K562 (cell line): ENCODE data around the gene SLC22A6. TPM values are rescaled to one million over a fixed set of nuclear protein-coding genes. Genes with fewer than 3 reads are reported as not detected.
A peak's percentile ranks its signal among the peaks of the same experiment; 100 is the strongest.

Experiments used
- ATAC-seq: fragments of 200-7000 bp; cut with Tn5 transposase; 3 replicates; pipeline ENCODE4 v1.9.1; 2020; ENCODE audit warnings: moderate library complexity
- BruUV-seq: library from RNA; stranded (reverse); fragments of 400-500 nt; replicated peaks from 2 replicates; lab custom pipeline; 2021; lab: Mats Ljungman, UMichigan
- CTCF ChIA-PET: fragments of 300-600 bp; formaldehyde crosslinking; extraction: SDS; loops from one replicate; lab custom pipeline; 2021; ENCODE audit warnings: low intra/inter-chr PET ratio; lab: Yijun Ruan, JAX
- POLR2A ChIA-PET: fragments of 300-600, 350-650 bp; sonication (Branson Sonifier 250); formaldehyde crosslinking; extraction: SDS; loops from one replicate; lab custom pipeline; 2021; ENCODE audit warnings: antibody characterized with exemption, inconsistent platforms; lab: Yijun Ruan, JAX
- DNase-seq, 4 experiments: peaks; one replicate each; pipeline versions ENCODE4 v3.0.0 to v3.0.0-alpha.2; 2011 to 2018; ENCODE audit warnings: low spot score in 3 of 4, mixed read lengths in 3 of 4; ENCODE audit errors: extremely low read depth in 1 of 4
- FAIRE-seq: peaks from 2 replicates; lab custom pipeline; 2011; peaks lifted over from hg19 to GRCh38; lab: Jason Lieb, UNC
- H2AFZ ChIP-seq: 2 replicates; pipeline ENCODE4 v1.6.0; 2011; ENCODE audit warnings: low read depth, low read length, control low read depth, inconsistent platforms
- H3K27ac ChIP-seq: fragments of 200-600 bp; 3 replicates; pipeline ENCODE4 v1.8.0; 2011; ENCODE audit warnings: low read depth, mild to moderate bottlenecking, control low read depth, inconsistent platforms, low read length, moderate library complexity, mixed read lengths; ENCODE audit errors: extremely low read depth
- H3K27me3 ChIP-seq, 2 experiments: fragments of 300-600 bp in 1 of 2; 2 replicates in 1 of 2; 3 replicates in 1 of 2; pipeline versions ENCODE4 v1.6.0 to v1.8.0; 2011; ENCODE audit warnings: inconsistent platforms in 2 of 2, low read length in 2 of 2, mild to moderate bottlenecking in 1 of 2, mixed read lengths in 1 of 2, moderate library complexity in 1 of 2; ENCODE audit not compliant: control insufficient read depth in 2 of 2, insufficient read depth in 2 of 2
- H3K36me3 ChIP-seq: fragments of 300-600 bp; 3 replicates; pipeline ENCODE4 v1.8.0; 2011; ENCODE audit warnings: mild to moderate bottlenecking, low read length, inconsistent platforms; ENCODE audit not compliant: control insufficient read depth, insufficient read depth
- H3K4me1 ChIP-seq, 2 experiments: fragments of 200-600 bp in 1 of 2; replicated peaks in 1 of 2; 2 replicates in 1 of 2; 3 replicates in 1 of 2; pipeline versions ENCODE4 v1.5.1 to v1.8.0; 2011; ENCODE audit warnings: inconsistent platforms in 2 of 2, low read length in 2 of 2, mild to moderate bottlenecking in 1 of 2, mixed read lengths in 1 of 2, moderate library complexity in 1 of 2; ENCODE audit not compliant: control insufficient read depth in 2 of 2, insufficient read depth in 2 of 2
- H3K4me2 ChIP-seq: 2 replicates; pipeline ENCODE4 v1.6.1; 2011; ENCODE audit warnings: low read length, control low read depth, inconsistent platforms, mixed read lengths; ENCODE audit not compliant: insufficient read depth
- H3K4me3 ChIP-seq: fragments of 200-600 bp; sonication (generic), shearing (Covaris generic); 2 replicates; pipeline ENCODE4 v1.5.1; 2016; ENCODE audit warnings: control low read depth, inconsistent platforms
- H3K79me2 ChIP-seq: fragments of 200-600 bp; 3 replicates; pipeline ENCODE4 v1.8.0; 2011; ENCODE audit warnings: low read length, inconsistent platforms; ENCODE audit not compliant: control insufficient read depth, insufficient read depth
- H3K9ac ChIP-seq, 2 experiments: 2 replicates each; pipeline versions ENCODE4 v1.6.0 to v1.6.1; 2011; ENCODE audit warnings: low read depth in 2 of 2, low read length in 2 of 2, control low read depth in 1 of 2, inconsistent platforms in 1 of 2, mild to moderate bottlenecking in 1 of 2, mixed read lengths in 1 of 2; ENCODE audit not compliant: insufficient read depth in 1 of 2
- H3K9me1 ChIP-seq: one replicate; pipeline ENCODE4 v1.6.0; 2011; ENCODE audit warnings: inconsistent platforms, mild to moderate bottlenecking, low read length, moderate library complexity; ENCODE audit not compliant: control insufficient read depth, insufficient read depth
- H3K9me3 ChIP-seq: replicated peaks from 2 replicates; pipeline ENCODE4 v1.5.1; 2011; ENCODE audit warnings: low read depth, low read length, inconsistent platforms; ENCODE audit not compliant: control insufficient read depth, insufficient read depth
- H4K20me1 ChIP-seq: replicated peaks from 2 replicates; pipeline ENCODE4 v1.6.1; 2011; ENCODE audit warnings: low read length, inconsistent platforms, mixed read lengths; ENCODE audit not compliant: control insufficient read depth, insufficient read depth
- DMBX1 ChIP-seq: fragments of 250-450 bp; sonication (Bioruptor Pico); IDR thresholded peaks from 2 replicates; pipeline ENCODE4 v1.8.0; 2022; ENCODE audit warnings: inconsistent platforms, mild to moderate bottlenecking, moderate library complexity, borderline replicate concordance
- HDAC6 ChIP-seq: IDR thresholded peaks from 2 replicates; pipeline ENCODE4 v1.6.1; 2012; ENCODE audit warnings: low read depth, mild to moderate bottlenecking, control low read depth, inconsistent platforms, low read length, moderate library complexity
- MYBL2 ChIP-seq, 2 experiments: fragments of 450-650 bp in 1 of 2; sonication (generic) in 1 of 2; formaldehyde crosslinking in 1 of 2; IDR thresholded peaks; 2 replicates each; pipeline versions ENCODE4 v1.6.1 to v1.8.1; 2017 to 2022; ENCODE audit warnings: borderline replicate concordance in 1 of 2, inconsistent platforms in 1 of 2, low read depth in 1 of 2, mild to moderate bottlenecking in 1 of 2, missing genetic modification reagents in 1 of 2, moderate library complexity in 1 of 2
- NCOA2 ChIP-seq, 2 experiments: fragments of 450-650 bp; IDR thresholded peaks; 2 replicates each; pipeline ENCODE4 v1.6.1; 2018; ENCODE audit warnings: mild to moderate bottlenecking in 2 of 2, moderate library complexity in 1 of 2; ENCODE audit not compliant: partially characterized antibody in 2 of 2
- NFYB ChIP-seq: IDR thresholded peaks from 2 replicates; pipeline ENCODE4 v1.6.1; 2011; ENCODE audit warnings: mild to moderate bottlenecking, moderate library complexity; ENCODE audit not compliant: insufficient read length; ENCODE audit errors: extremely low read depth
- PML ChIP-seq: IDR thresholded peaks from 2 replicates; pipeline ENCODE4 v1.6.1; 2012; ENCODE audit warnings: low read length, inconsistent platforms
- PTBP1 ChIP-seq: fragments of 200-400 bp; formaldehyde crosslinking; IDR thresholded peaks from 2 replicates; pipeline ENCODE4 v1.6.1; 2017; ENCODE audit warnings: low read depth, low read length
- RAD51 ChIP-seq: fragments of 450-650 bp; IDR thresholded peaks from 2 replicates; pipeline ENCODE4 v1.7.1; 2016; ENCODE audit warnings: low read depth, mild to moderate bottlenecking, borderline replicate concordance
- STAT5B ChIP-seq: fragments of 250-450 bp; sonication (Bioruptor Pico); IDR thresholded peaks from 2 replicates; pipeline ENCODE4 v1.8.0; 2021; ENCODE audit warnings: mild to moderate bottlenecking, inconsistent platforms
- USF1 ChIP-seq: sonication (generic); formaldehyde crosslinking; IDR thresholded peaks from 2 replicates; pipeline ENCODE4 v1.9.0; 2022; ENCODE audit warnings: mild to moderate bottlenecking, missing genetic modification reagents
- ZNF384 ChIP-seq: IDR thresholded peaks from 2 replicates; pipeline ENCODE4 v1.6.1; 2012; ENCODE audit warnings: low read depth, low read length, improper control_type of control experiment
- ZNF655 ChIP-seq: fragments of 250-450 bp; sonication (Bioruptor Pico); IDR thresholded peaks from 2 replicates; pipeline ENCODE4 v1.5.0; 2021
- ZNF766 ChIP-seq: fragments of 200-800 bp; sonication (Bioruptor generic); conservative IDR thresholded peaks from 2 replicates; pipeline ENCODE4 v1.6.1; 2016; ENCODE audit warnings: missing genetic modification characterization, missing compliant biosample characterization
- WGBS: fragments of 100-300 bp; shearing (Covaris generic); methylation state at CpG from one replicate; pipeline ENCODE4 v1.1.6; 2016; ENCODE audit warnings: low coverage, mixed read lengths; ENCODE audit not compliant: insufficient coverage; ENCODE audit errors: missing lambda C conversion rate; 5-methylcytosine and 5-hydroxymethylcytosine counted together
- in situ Hi-C: fragments of 300-500 bp; cut with MboI; formaldehyde crosslinking; loops from 4 replicates; pipeline ENCODE4 v1.15.0; 2018; ENCODE audit warnings: inconsistent platforms, mixed read lengths
- intact Hi-C: fragments of 100-400 bp; cut with micrococcal nuclease; formaldehyde crosslinking; loops from 2 replicates; pipeline ENCODE4 v1.14.2; 2022
- polyA plus RNA-seq, 8 experiments: library from polyadenylated mRNA; depleted of rRNA in 4 of 8; stranded (reverse) in 5 of 8; unstranded in 3 of 8; fragments of >200 nt; fragmentation: Nextera tagmentation in 2 of 8; fragmentation: Illumina TruSeq in 1 of 8; extraction: Ambion mirVana in 2 of 8; extraction: Trizol in 1 of 8; gene quantifications; 2 replicates each; pipeline versions ENCODE4 v1.2.1 to v1.2.3, GENCODE V29; 2011 to 2014; ENCODE audit warnings: inconsistent platforms in 1 of 8, missing spikeins in 1 of 8
- total RNA-seq, 7 experiments: library from RNA; depleted of rRNA in 6 of 7; stranded (reverse); fragments of >200 nt in 6 of 7; fragmentation: Illumina TruSeq in 2 of 7; extraction: Trizol in 2 of 7; gene quantifications; 2 replicates each; pipeline versions ENCODE4 v1.2.1 to v1.2.3, GENCODE V29; 2011 to 2021; ENCODE audit warnings: low replicate concordance in 1 of 7
- TF ChIP-seq, protein P1 (sequence below): sonication (generic); formaldehyde crosslinking; IDR thresholded peaks from 2 replicates; pipeline ENCODE4 v1.5.0; 2020; ENCODE audit warnings: missing genetic modification reagents
- TF ChIP-seq, protein P2 (sequence below): fragments of 450-650 bp; IDR thresholded peaks from 2 replicates; pipeline ENCODE4 v1.6.1; 2016

SLC22A6 gene
- total and polyA plus RNA-seq, 9 of the 15 experiments (the other 6 are each of a cell fraction or from before 2014, with no cell fraction given) = not detected

DNA sequence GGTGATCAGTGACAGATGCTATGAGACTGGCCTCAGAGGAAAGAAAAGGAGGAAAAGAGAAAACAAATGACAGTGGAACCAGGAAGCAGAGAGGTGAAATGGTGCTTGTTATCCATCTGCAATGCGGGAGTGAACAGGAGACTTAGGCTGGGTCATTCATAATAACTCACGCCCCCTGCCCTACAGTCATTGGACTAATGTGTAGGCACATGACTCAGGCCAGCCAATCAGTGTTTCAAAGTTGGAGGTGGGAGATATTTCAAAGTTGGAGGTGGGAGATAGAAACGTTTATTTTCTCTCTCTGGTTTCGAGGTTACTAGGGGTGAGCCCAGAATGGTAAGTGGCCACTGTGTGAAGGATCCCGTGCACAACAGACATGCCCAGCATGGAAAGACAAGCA is 30.3 kb downstream of the SLC22A6 start:
- no TSS peak for BruUV-seq
- Histone ChIP-seq H3K27ac (no peak overlapping the region), H3K9ac (no peak overlapping the region), H3K79me2 (no peaks in the 10 kb centered on the region), H3K36me3 (no peaks in the 10 kb centered on the region), H3K9me1 (no peaks in the 10 kb centered on the region), H3K4me2 (no peak overlapping the region), H3K4me1 (no peaks in the 10 kb centered on the region; a peak in 1 of 5 replicates), H2AFZ (peak overlapping the region; percentile 42; the same call in 1 of the 2 replicates), H3K9me3 (no peaks in the 10 kb centered on the region), H3K27me3 (peaks cover 10% of the 10 kb centered on the region in 2 experiments; a peak in 4 of 5 replicates), H4K20me1 (no peaks in the 10 kb centered on the region), H3K4me3 (no peak overlapping the region)
- CTCF ChIA-PET = no interaction called here
- in situ Hi-C loops (no loop called here), intact Hi-C loops (no loop called here)
- WGBS = 1% methylated on average over 5 of the region's 5 CpGs
- peak; percentile 21 to 45 (median 33) for DNase-seq
- POLR2A ChIA-PET = interaction anchor here (0.6 kb wide), 1 partner anchor 17 kb away, joined by 3 read pairs; no protein-coding TSS in a partner anchor
- peak; percentile 15 for FAIRE-seq
- ATAC-seq = peak; percentile 89
- peak; percentile 79 for TF ChIP-seq USF1 (CRISPR knock-in tag)
- TF ChIP-seq ZNF766 (CRISPR knock-in tag) = no peak
- TF ChIP-seq, protein P1, sequence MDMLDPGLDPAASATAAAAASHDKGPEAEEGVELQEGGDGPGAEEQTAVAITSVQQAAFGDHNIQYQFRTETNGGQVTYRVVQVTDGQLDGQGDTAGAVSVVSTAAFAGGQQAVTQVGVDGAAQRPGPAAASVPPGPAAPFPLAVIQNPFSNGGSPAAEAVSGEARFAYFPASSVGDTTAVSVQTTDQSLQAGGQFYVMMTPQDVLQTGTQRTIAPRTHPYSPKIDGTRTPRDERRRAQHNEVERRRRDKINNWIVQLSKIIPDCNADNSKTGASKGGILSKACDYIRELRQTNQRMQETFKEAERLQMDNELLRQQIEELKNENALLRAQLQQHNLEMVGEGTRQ (CRISPR knock-in tag) = peak; percentile 86
- TF ChIP-seq, protein P2, sequence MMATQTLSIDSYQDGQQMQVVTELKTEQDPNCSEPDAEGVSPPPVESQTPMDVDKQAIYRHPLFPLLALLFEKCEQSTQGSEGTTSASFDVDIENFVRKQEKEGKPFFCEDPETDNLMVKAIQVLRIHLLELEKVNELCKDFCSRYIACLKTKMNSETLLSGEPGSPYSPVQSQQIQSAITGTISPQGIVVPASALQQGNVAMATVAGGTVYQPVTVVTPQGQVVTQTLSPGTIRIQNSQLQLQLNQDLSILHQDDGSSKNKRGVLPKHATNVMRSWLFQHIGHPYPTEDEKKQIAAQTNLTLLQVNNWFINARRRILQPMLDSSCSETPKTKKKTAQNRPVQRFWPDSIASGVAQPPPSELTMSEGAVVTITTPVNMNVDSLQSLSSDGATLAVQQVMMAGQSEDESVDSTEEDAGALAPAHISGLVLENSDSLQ = 0 out of 2 replicates have a peak, but pooled peaks have one; percentile 30
- TF ChIP-seq HDAC6 = no peak
- TF ChIP-seq ZNF384 = no peak
- TF ChIP-seq MYBL2 (IDR thresholded peaks at IDR 0.05; ENCODE audit: low read depth) = 0 out of 2 replicates have a peak, but pooled peaks have one; percentile 18
- TF ChIP-seq MYBL2 (CRISPR knock-in tag; IDR thresholded peaks at IDR 0.05; ENCODE audit: borderline replicate concordance) = no peak
- no peak for TF ChIP-seq ZNF655 (CRISPR knock-in tag)
- TF ChIP-seq RAD51 = peak; percentile 81
- TF ChIP-seq PTBP1 = no peak
- no peak for TF ChIP-seq PML
- no peak for TF ChIP-seq NCOA2 (IDR thresholded peaks at IDR 0.05; ENCODE audit: partially characterized antibody in 2 of 2)
- no peak for TF ChIP-seq STAT5B
- TF ChIP-seq NFYB = peak; percentile 44
- TF ChIP-seq DMBX1 = no peak
